HG02840 (cell line): ENCODE results near the gene GOLGB1.

Experiments
- ATAC-seq: cut with Tn5 transposase; IDR thresholded peaks from one replicate; pipeline ENCODE4 v1.9.1; 2021; ENCODE audit warnings: mild to moderate bottlenecking, moderate library complexity, moderate number of reproducible peaks; ENCODE audit not compliant: unreplicated experiment, low FRiP score

Gene GOLGB1

GRCh38 chr3:121648219-121648958 is 101.2 kb downstream of the GOLGB1 start:
- ATAC-seq, result no peak

DNA sequence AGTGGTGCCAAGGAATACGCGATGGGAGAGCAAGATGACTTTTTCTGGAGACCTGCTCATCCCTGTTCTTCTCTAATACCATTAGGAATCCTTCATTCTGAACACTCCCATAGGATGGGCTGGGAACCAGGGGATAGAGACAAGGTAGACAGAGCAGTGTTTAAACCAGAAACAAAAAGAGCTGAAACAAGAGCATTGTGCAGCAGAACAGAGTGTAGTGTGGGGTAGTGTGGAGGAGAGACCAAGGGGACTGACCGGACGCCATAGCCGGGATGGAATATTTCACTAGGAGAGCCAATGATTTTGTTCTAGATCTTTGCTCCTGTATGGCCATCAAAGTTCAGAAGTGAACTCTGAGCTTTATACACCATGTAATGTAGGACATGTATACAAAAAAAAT is 104.5 kb downstream of the GOLGB1 start:
- ATAC-seq, result no peak

DNA sequence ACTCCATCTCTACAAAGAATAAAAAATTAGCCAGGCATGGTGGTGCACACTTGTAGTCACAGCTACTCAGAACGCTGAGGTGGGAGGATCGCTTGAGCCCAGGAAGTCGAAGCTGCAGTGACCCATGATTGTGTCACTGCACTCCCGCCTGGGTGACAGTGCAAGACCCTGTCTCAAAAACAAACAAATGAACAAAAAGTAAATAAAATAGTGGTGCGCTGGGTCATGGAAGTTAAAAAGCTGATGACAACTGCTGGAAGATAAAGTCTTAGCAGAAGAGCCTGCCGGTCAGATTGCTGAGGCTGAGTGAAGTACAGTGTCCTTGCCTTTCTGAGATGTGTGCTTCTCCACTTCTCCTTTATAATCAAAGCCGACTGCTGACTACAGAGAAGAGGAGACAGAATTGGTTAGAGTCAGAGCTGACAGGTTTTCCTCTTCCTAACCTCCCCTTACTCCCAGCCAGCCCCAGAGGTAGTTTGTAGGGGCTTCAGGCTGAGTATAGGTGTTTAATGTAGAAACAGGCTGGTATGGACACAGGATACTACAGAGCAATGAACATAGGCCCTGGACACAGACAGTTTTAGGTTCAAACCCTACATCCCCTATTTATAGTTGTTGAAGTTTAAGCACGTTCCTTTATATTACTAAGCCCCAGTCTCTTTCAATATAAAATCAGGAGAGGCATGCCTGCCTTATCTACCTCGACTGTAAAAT is 106.8 kb downstream of the GOLGB1 start:
- no peak for ATAC-seq

DNA sequence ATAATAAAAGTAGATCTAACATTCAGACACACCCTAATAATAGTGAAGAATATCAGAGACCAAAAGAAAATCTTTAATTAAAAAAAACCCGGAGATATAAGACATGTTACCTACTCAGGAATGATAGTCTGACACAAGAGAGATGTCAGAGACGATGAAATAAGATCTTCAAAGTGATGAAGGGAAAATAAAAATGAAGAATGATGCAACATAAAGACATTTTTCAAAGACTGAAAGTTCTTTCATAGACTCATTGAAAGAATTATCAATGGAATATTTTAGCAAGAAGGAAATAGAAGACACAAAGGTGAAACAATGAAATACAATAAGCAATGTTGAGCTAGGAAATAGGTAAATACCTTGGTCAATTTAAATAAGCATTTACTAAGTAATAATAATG is 108.4 kb downstream of the GOLGB1 start:
- ATAC-seq, result no peak

- no peak for ATAC-seq
Measured at GRCh38 chr3:121637922-121638321, 111.6 kb downstream of the GOLGB1 start.

GRCh38 chr3:121630355-121630754 is 119.2 kb downstream of the GOLGB1 start:
- ATAC-seq, result no peak

DNA sequence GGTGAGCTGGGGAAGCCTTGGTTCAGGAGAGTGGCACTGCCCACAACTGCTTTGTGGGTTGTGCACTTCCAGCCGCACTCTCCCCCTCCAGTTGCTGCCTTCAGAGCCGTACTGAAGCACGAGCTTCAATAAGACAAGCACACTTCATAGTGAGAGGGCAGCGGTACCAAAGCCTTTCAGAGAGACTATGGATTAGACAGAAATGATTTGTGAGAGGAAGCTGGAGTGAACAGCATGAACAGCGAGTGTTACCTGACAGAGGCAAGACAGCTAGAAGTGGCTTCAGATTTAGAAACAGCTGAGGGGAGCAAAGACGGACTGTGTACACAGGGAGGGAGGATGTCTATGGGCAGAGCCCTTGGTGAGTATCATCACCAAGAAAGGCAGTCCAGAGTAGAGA is 119.9 kb downstream of the GOLGB1 start:
- no peak for ATAC-seq

- ATAC-seq, result no peak
Measured at GRCh38 chr3:121627622-121628021, 121.9 kb downstream of the GOLGB1 start.

GRCh38 chr3:121627211-121627610 is 122.3 kb downstream of the GOLGB1 start:
- ATAC-seq, result no peak

- no peak for ATAC-seq
Measured at GRCh38 chr3:121626495-121626894, 123.0 kb downstream of the GOLGB1 start.

DNA sequence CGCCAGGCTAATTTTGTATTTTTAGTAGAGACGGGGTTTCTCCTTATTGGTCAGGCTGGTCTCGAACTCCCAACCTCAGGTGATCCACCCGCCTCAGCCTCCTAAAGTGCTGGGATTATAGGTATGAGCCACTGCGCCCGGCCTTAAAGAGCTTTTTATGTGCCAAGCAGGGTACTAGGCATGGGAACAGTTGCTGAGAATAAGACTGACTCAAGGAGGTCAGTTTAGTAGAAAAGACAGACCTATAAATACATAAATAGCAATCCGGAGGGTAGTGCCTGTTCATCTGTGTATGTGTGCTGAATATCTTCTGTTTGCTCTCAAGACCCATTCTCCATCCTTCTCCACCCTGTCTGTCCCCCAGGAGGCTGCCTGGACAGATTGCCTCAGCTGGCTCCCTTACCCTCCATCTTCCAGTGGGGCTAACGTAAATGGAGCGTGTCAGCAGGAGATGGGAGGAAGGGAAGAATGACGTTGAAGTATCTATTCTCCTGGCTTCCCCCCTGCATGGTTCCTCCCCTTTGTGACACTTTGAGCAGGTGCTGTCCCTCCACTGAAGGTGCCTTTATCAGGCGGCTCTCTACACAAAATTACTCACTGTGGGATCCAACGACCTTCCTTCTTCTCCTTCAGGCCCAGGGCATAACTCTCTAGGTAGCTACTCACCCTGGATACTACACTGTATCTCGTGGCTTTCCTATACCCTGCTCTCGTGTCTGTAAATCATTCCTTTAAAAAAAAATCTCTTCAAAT is 125.2 kb downstream of the GOLGB1 start:
- ATAC-seq, result no peak

DNA sequence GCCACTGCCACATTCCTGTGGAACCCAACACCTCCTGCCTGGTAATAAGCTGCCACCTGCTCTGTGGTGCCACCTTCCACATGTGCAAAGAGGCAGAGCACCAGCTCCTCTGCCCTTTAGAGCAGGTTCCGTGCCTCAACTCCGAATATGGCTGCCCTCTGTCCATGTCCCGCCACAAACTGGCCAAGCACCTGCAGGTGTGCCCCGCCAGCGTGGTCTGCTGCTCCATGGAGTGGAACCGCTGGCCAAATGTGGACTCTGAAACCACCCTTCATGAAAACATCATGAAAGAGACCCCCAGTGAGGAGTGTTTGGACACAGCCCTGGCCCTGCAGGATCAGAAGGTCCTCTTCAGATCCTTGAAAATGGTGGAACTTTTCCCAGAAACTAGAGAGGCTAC is 128.1 kb downstream of the GOLGB1 start:
- no peak for ATAC-seq

GRCh38 chr3:121619691-121620090 is 129.8 kb downstream of the GOLGB1 start:
- ATAC-seq, result no peak
